Tibial artery (tissue), 4 donors: ENCODE measurements around the gene DIRAS1.

Experiments
- DNase-seq, 2 donors: peaks; one replicate each; pipeline ENCODE4 v3.0.0-alpha.2; 2019
- H3K27ac ChIP-seq, 2 donors: fragments of 200-600 bp; sonication (generic) in 1 of 2; 1 replicate in 1 of 2; 2 replicates in 1 of 2; pipeline ENCODE4 v1.5.1; 2018 to 2019; ENCODE audit warnings: mild to moderate bottlenecking in 1 of 2
- H3K27me3 ChIP-seq, 2 donors: fragments of 200-600 bp; sonication (generic) in 1 of 2; one replicate each; pipeline versions ENCODE4 v1.5.1 to v1.6.0; 2016 to 2019
- H3K36me3 ChIP-seq, 3 donors: fragments of 200-600 bp; sonication (generic) in 2 of 3; one replicate each; pipeline ENCODE4 v1.5.1; 2016 to 2019; ENCODE audit warnings: mild to moderate bottlenecking in 2 of 3
- H3K4me1 ChIP-seq, 4 donors: fragments of 200-600 bp; sonication (generic) in 2 of 4; 1 replicate in 3 of 4; 2 replicates in 1 of 4; pipeline ENCODE4 v1.5.1; 2016 to 2019
- H3K4me3 ChIP-seq, 2 donors: fragments of 200-600 bp; sonication (generic) in 1 of 2; 1 replicate in 1 of 2; 2 replicates in 1 of 2; pipeline ENCODE4 v1.5.1; 2018 to 2019; ENCODE audit warnings: mild to moderate bottlenecking in 2 of 2
- H3K9me3 ChIP-seq, 3 donors: fragments of 200-600 bp; sonication (generic) in 1 of 3; one replicate each; pipeline ENCODE4 v1.5.1; 2016 to 2019
- CTCF ChIP-seq, 2 experiments: fragments of 200-600 bp in 1 of 2; fragments of 450-650 bp in 1 of 2; IDR thresholded peaks; one replicate each; pipeline ENCODE4 v1.5.1; 2017 to 2019; ENCODE audit warnings: antibody characterized with exemption in 2 of 2, mild to moderate bottlenecking in 1 of 2, moderate library complexity in 1 of 2
- intact Hi-C: fragments of 100-400 bp; cut with DNase I; formaldehyde crosslinking; loops from one replicate; pipeline ENCODE4 v1.15.0; 2023; ENCODE audit warnings: low total_unique reads

DIRAS1 gene

GRCh38 chr19:2666344-2666994 lies 54.7 kb downstream of the DIRAS1 start:
- intact Hi-C loops, result no loop called here
- no peaks in the 10 kb centered on the region for H3K9me3 ChIP-seq
- no peaks in the 10 kb centered on the region for H3K36me3 ChIP-seq
- no peaks in the 10 kb centered on the region for H3K4me1 ChIP-seq
- peaks cover 0 to 21% of the 10 kb centered on the region in 2 donors for H3K27me3 ChIP-seq
- no peak for TF ChIP-seq CTCF (IDR thresholded peaks at IDR 0.05)
- no peak overlapping the region for H3K4me3 ChIP-seq
- no peak for DNase-seq
- no peak overlapping the region for H3K27ac ChIP-seq

GRCh38 chr19:2665103-2665502 lies 56.1 kb downstream of the DIRAS1 start:
- H3K27ac ChIP-seq, result no peak overlapping the region
- no peaks in the 10 kb centered on the region for H3K9me3 ChIP-seq
- no peak overlapping the region for H3K4me3 ChIP-seq
- no peaks in the 10 kb centered on the region for H3K36me3 ChIP-seq
- no peak for DNase-seq
- H3K4me1 ChIP-seq, result no peaks in the 10 kb centered on the region
- no peak for TF ChIP-seq CTCF (IDR thresholded peaks at IDR 0.05)
- intact Hi-C loops, result no loop called here
- peaks cover 0 to 10% of the 10 kb centered on the region in 2 donors for H3K27me3 ChIP-seq
